Neural cell (in vitro differentiated cells): ENCODE data around the gene GYS2. TPM values are rescaled to one million over a fixed set of nuclear protein-coding genes. Genes with fewer than 3 reads are reported as not detected.

Source experiments
- H2AFZ ChIP-seq: fragments of 200-600, 300-800 bp; sonication (generic), shearing (Covaris generic); 2 replicates; pipeline ENCODE4 v1.6.0; 2014; ENCODE audit warnings: low read depth, mild to moderate bottlenecking, antibody characterized with exemption, low read length, moderate library complexity
- H3F3A ChIP-seq: fragments of 200-600 bp; shearing (Covaris generic); 2 replicates; pipeline ENCODE4 v1.6.1; 2016; ENCODE audit warnings: mild to moderate bottlenecking, moderate library complexity, mixed read lengths, antibody characterized with exemption, low read length; ENCODE audit not compliant: insufficient read depth, poor library complexity, severe bottlenecking
- H3K27ac ChIP-seq: fragments of 200-600, 300-800 bp; sonication (generic), shearing (Covaris generic); 2 replicates; pipeline ENCODE4 v1.5.1; 2014; ENCODE audit warnings: mild to moderate bottlenecking, low read length, moderate library complexity
- H3K27me3 ChIP-seq: fragments of 300-800, 200-600 bp; sonication (generic), shearing (Covaris generic); 2 replicates; pipeline ENCODE4 v1.6.0; 2014; ENCODE audit warnings: mild to moderate bottlenecking, low read depth, low read length, moderate library complexity; ENCODE audit not compliant: insufficient read depth
- H3K36me3 ChIP-seq: fragments of 300-800, 200-600 bp; sonication (generic), shearing (Covaris generic); 2 replicates; pipeline ENCODE4 v1.5.1; 2014; ENCODE audit warnings: mild to moderate bottlenecking, antibody characterized with exemption, low read length, moderate library complexity; ENCODE audit not compliant: insufficient read depth
- H3K4me2 ChIP-seq: fragments of 300-800, 200-600 bp; sonication (generic), shearing (Covaris generic); 2 replicates; pipeline ENCODE4 v1.6.0; 2014; ENCODE audit warnings: mild to moderate bottlenecking, low read length
- H3K4me3 ChIP-seq: fragments of 300-800, 200-600 bp; sonication (generic), shearing (Covaris generic); 2 replicates; pipeline ENCODE4 v1.5.1; 2014; ENCODE audit warnings: mild to moderate bottlenecking, low read length, moderate library complexity
- H3K79me2 ChIP-seq: fragments of 200-600 bp; shearing (Covaris generic); replicated peaks from 2 replicates; pipeline ENCODE4 v1.6.0; 2014; ENCODE audit warnings: mild to moderate bottlenecking, low read length, moderate library complexity; ENCODE audit not compliant: insufficient read depth
- H3K9ac ChIP-seq: fragments of 300-800, 200-600 bp; sonication (generic), shearing (Covaris generic); 2 replicates; pipeline ENCODE4 v1.6.1; 2016; ENCODE audit warnings: mild to moderate bottlenecking, low read length, mixed read lengths
- H3K9me2 ChIP-seq: fragments of 200-600 bp; shearing (Covaris generic); 2 replicates; pipeline ENCODE4 v1.6.1; 2016; ENCODE audit warnings: mild to moderate bottlenecking, low read length, mixed read lengths; ENCODE audit not compliant: insufficient read depth
- H3K9me3 ChIP-seq: fragments of 200-600, 300-800 bp; sonication (generic), shearing (Covaris generic); 2 replicates; pipeline ENCODE4 v1.6.1; 2016; ENCODE audit warnings: mild to moderate bottlenecking, mixed run types, low read length, moderate library complexity, mixed read lengths
- H4K20me1 ChIP-seq: fragments of 200-600 bp; shearing (Covaris generic); 2 replicates; pipeline ENCODE4 v1.6.1; 2016; ENCODE audit warnings: mild to moderate bottlenecking, mixed run types; ENCODE audit not compliant: insufficient read depth
- EP300 ChIP-seq: fragments of 450-650 bp; conservative IDR thresholded peaks from 2 replicates; pipeline ENCODE4 v1.6.1; 2014; ENCODE audit warnings: antibody characterized with exemption, mild to moderate bottlenecking, moderate library complexity; ENCODE audit not compliant: poor library complexity, severe bottlenecking
- EZH2 ChIP-seq: fragments of 200-600, 300-800 bp; shearing (Covaris generic), sonication (generic); IDR thresholded peaks from 2 replicates; pipeline ENCODE4 v1.6.1; 2014; ENCODE audit warnings: antibody characterized with exemption, low read length, borderline replicate concordance, mild to moderate bottlenecking; ENCODE audit not compliant: insufficient read depth, poor library complexity, severe bottlenecking
- MXI1 ChIP-seq: fragments of 450-650 bp; conservative IDR thresholded peaks from 2 replicates; pipeline ENCODE4 v1.6.1; 2014; ENCODE audit warnings: antibody characterized with exemption, mild to moderate bottlenecking; ENCODE audit not compliant: poor library complexity, severe bottlenecking
- POLR2AphosphoS5 ChIP-seq: IDR thresholded peaks from 2 replicates; pipeline ENCODE4 v1.6.1; 2012
- TAF1 ChIP-seq: IDR thresholded peaks from 2 replicates; pipeline ENCODE4 v1.6.1; 2012; ENCODE audit warnings: low read depth
- polyA plus RNA-seq: library from polyadenylated mRNA; depleted of rRNA; stranded (reverse); fragments of >200 nt; gene quantifications from 2 replicates; pipeline ENCODE4 v1.2.3, GENCODE V29; 2014
- TF ChIP-seq, protein P1 (sequence below): IDR thresholded peaks from 2 replicates; pipeline ENCODE4 v1.6.1; 2012; ENCODE audit warnings: borderline replicate concordance
- TF ChIP-seq, protein P2 (sequence below): fragments of 450-650 bp; IDR thresholded peaks from 2 replicates; pipeline ENCODE4 v1.5.1; 2014; ENCODE audit warnings: antibody characterized with exemption, mild to moderate bottlenecking, moderate library complexity; ENCODE audit not compliant: poor library complexity, severe bottlenecking

Gene GYS2
- polyA plus RNA-seq, 1 donor from 2014 or later, result not detected

- H2AFZ ChIP-seq, result no peak overlapping the region
- no peak overlapping the region for H3K9ac ChIP-seq
- H3K27me3 ChIP-seq, result no peaks in the 10 kb centered on the region
- no peak overlapping the region for H3K4me2 ChIP-seq
- H3K9me3 ChIP-seq, result no peaks in the 10 kb centered on the region
- H3K4me3 ChIP-seq, result no peak overlapping the region
- no peaks in the 10 kb centered on the region for H3F3A ChIP-seq
- no peak for TF ChIP-seq TAF1
- H3K79me2 ChIP-seq, result no peaks in the 10 kb centered on the region
- H3K27ac ChIP-seq, result no peak overlapping the region
- no peaks in the 10 kb centered on the region for H3K36me3 ChIP-seq
- no peaks in the 10 kb centered on the region for H4K20me1 ChIP-seq
- no peaks in the 10 kb centered on the region for H3K9me2 ChIP-seq
These were observed 1.5 kb upstream of the GYS2 start for GRCh38 chr12:21606175-21606574.

DNA sequence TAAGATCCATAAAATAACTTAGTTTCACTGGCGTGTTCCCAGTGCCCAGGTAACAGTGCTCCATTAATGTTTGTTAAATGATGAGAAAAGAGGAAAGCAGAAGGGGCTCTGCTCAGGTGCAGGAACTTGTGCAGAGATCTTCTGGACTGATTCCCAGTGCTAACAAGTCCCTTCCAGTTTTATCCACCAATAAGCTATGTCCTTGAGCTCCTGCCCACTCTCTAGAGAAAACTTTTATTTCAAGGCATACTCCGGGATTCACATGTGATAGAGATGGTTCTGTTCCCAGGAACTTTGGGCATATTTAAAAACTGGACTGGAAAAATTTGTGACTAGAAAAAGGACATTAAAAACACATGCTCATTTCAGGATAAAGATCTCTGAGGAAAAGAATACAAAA, 1.9 kb downstream of the GYS2 start:
- Histone ChIP-seq H3K9me2 (no peaks in the 10 kb centered on the region), H3K4me2 (no peak overlapping the region), H3K4me3 (no peak overlapping the region), H4K20me1 (no peaks in the 10 kb centered on the region), H3K27ac (no peak overlapping the region), H3K79me2 (no peaks in the 10 kb centered on the region), H3K27me3 (no peaks in the 10 kb centered on the region), H3K9ac (no peak overlapping the region), H2AFZ (no peak overlapping the region), H3K36me3 (no peaks in the 10 kb centered on the region), H3K9me3 (no peaks in the 10 kb centered on the region), H3F3A (no peaks in the 10 kb centered on the region)
- TF ChIP-seq, protein P1, sequence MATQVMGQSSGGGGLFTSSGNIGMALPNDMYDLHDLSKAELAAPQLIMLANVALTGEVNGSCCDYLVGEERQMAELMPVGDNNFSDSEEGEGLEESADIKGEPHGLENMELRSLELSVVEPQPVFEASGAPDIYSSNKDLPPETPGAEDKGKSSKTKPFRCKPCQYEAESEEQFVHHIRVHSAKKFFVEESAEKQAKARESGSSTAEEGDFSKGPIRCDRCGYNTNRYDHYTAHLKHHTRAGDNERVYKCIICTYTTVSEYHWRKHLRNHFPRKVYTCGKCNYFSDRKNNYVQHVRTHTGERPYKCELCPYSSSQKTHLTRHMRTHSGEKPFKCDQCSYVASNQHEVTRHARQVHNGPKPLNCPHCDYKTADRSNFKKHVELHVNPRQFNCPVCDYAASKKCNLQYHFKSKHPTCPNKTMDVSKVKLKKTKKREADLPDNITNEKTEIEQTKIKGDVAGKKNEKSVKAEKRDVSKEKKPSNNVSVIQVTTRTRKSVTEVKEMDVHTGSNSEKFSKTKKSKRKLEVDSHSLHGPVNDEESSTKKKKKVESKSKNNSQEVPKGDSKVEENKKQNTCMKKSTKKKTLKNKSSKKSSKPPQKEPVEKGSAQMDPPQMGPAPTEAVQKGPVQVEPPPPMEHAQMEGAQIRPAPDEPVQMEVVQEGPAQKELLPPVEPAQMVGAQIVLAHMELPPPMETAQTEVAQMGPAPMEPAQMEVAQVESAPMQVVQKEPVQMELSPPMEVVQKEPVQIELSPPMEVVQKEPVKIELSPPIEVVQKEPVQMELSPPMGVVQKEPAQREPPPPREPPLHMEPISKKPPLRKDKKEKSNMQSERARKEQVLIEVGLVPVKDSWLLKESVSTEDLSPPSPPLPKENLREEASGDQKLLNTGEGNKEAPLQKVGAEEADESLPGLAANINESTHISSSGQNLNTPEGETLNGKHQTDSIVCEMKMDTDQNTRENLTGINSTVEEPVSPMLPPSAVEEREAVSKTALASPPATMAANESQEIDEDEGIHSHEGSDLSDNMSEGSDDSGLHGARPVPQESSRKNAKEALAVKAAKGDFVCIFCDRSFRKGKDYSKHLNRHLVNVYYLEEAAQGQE, result no peak
- no peak for TF ChIP-seq MXI1
- no peak for TF ChIP-seq EZH2
- TF ChIP-seq POLR2AphosphoS5, result no peak
- TF ChIP-seq TAF1, result no peak
- TF ChIP-seq, protein P2, sequence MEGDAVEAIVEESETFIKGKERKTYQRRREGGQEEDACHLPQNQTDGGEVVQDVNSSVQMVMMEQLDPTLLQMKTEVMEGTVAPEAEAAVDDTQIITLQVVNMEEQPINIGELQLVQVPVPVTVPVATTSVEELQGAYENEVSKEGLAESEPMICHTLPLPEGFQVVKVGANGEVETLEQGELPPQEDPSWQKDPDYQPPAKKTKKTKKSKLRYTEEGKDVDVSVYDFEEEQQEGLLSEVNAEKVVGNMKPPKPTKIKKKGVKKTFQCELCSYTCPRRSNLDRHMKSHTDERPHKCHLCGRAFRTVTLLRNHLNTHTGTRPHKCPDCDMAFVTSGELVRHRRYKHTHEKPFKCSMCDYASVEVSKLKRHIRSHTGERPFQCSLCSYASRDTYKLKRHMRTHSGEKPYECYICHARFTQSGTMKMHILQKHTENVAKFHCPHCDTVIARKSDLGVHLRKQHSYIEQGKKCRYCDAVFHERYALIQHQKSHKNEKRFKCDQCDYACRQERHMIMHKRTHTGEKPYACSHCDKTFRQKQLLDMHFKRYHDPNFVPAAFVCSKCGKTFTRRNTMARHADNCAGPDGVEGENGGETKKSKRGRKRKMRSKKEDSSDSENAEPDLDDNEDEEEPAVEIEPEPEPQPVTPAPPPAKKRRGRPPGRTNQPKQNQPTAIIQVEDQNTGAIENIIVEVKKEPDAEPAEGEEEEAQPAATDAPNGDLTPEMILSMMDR, result no peak
- TF ChIP-seq EP300, result no peak

GRCh38 chr12:21600196-21600595, 4.5 kb downstream of the GYS2 start:
- Histone ChIP-seq H3K9ac (no peak overlapping the region), H2AFZ (no peak overlapping the region), H3K79me2 (no peaks in the 10 kb centered on the region), H3K9me2 (no peaks in the 10 kb centered on the region), H3K27me3 (no peaks in the 10 kb centered on the region), H4K20me1 (no peaks in the 10 kb centered on the region), H3F3A (no peaks in the 10 kb centered on the region), H3K36me3 (no peaks in the 10 kb centered on the region), H3K4me3 (no peak overlapping the region), H3K4me2 (no peak overlapping the region), H3K9me3 (no peaks in the 10 kb centered on the region), H3K27ac (no peak overlapping the region)
- no peak for TF ChIP-seq POLR2AphosphoS5
